ENCODE results near the gene SIRT1.
"Not testable (repeated sequence)": the region's sequence is repeated elsewhere in the genome, so short reads cannot be mapped to it uniquely, and the experiment has no call there.

SIRT1 gene

DNA sequence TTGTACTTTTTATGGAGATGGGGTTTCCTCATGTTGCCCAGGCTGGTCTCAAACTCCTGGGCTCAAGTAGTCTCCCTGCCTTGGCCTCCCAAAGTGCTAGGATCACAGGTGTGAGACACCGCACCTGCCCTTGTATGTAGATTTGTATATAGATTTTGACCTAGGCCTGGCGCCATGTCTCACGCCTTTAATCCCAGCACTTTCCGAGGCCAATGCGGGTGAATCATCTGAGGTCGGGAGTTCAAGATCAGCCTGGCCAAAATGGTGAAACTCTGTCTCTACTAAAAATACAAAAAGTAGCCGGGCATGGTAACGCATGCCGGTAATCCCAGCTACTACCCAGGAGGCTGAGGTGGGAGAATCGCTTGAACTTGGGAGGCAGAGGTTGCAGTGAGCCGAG lies 7.0 kb upstream of the SIRT1 start:
- not testable (repeated sequence) for DNase-seq (ENCODE audit: low read depth)

DNA sequence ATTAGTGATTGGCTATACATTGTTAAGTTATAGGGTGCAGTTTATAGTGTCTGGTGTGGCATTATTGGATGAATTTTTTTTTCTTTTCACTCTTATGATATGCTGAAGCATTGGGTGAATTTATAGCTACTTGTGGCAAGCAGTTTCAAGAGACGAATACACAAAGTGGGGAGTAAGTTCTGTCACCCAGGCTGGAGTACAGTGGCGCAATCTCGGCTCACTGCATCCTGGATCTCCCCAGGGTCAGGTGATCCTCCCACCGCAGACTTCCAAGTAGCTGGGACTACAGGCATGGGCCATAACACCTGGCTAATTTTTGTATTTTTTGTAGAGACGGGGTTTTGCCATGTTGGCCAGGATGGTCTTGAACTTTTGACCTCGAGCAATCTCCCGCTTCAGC lies 6.3 kb upstream of the SIRT1 start:
- no peak for DNase-seq (ENCODE audit: low read depth)

DNA sequence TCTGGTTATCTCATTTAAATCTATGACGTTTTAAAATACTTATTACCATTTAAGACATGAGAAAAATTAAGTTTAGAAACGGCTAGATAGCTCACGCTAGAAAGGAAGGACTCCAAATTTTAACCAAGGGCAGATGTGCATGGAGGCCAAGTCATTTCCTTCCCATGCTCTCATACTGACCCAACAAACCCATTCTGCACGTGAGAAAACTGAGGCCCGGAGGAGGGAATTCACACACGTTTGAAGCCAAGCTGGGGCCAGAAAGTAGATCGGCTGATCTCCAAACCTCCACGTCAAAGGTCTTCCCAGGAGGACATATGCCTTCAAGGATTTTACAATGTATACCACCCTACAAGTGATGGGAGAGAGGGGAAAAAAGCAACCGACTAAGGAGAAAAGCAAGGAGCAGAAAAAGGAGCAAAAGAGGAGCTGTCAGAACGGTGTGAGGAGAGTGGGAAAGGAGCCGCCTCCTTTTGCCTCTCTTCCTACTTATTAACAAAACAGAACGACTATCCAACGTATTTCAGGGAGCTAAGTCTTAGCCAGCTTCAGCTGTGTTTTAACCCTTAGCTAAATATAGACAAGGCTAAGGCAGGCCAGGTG lies 645 bp upstream of the SIRT1 start:
- DNase-seq (ENCODE audit: low read depth) = no peak

DNA sequence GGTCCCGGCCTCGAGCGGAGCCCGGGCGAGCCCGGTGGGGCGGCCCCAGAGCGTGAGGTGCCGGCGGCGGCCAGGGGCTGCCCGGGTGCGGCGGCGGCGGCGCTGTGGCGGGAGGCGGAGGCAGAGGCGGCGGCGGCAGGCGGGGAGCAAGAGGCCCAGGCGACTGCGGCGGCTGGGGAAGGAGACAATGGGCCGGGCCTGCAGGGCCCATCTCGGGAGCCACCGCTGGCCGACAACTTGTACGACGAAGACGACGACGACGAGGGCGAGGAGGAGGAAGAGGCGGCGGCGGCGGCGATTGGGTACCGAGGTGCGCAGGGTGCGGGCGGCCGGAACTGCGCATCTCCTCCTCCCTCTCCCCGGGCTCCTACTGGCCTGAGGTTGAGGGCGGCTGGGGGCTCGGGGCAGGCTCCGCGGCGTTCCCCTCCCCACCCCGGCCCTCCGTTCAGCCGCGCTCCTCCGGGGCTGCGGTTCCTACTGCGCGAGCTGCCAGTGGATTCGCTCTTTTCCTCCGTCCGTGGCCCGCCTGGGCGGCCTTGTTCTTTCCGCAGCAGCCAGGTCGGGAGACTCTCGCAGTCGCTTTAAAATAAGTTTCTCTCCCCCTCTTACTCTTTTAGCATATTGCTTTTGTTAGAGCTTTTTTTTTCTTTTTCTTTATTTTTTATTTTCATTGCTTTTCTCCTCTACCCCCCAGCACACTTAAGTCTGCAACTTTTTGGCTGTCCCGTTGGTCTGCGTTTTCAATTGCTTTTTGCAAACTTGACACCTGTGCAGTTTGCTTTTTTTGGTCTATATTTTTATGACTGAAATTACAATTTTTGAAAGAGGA lies 600 bp downstream of the SIRT1 start:
- DNase-seq (ENCODE audit: low read depth) = peak; percentile 46

DNA sequence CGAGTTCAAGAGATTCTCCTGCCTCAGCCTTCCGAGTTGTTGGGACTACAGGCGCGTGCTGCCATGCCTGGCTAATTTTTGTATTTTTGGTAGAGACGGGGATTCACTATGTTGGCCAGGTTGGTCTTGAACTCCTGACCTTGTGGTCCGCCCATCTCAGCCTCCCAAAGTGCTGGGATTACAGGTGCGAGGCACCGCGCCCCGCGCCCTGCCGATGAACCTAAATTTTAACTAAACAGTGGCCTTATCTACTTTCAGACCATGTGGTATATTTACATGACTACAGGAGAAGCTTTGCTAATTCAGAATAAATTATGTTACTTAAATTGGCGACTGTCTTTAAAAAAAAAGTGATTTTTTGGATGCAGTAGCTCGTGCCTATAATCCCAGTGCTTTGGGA lies 9.2 kb downstream of the SIRT1 start:
- no peak for DNase-seq (ENCODE audit: low read depth)

DNA sequence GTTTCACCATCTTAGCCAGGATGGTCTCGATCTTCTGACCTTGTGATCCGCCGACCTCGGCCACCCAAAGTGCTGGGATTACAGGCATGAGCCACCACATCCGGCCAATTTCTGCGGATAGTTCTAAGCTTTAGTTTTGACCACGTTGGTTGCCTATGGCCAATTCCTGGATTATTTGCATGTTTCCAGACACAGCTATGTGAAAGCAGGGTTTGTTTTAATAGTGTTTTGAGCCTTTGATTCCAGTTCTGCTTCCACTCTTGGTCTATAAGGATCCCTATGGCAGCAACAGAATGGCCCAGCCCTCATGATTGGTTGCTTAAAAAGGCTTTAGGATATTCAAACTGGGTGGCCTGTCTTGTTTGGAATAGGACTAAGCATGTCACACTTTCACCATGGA lies 19.1 kb downstream of the SIRT1 start:
- DNase-seq (ENCODE audit: low read depth) = no peak

DNA sequence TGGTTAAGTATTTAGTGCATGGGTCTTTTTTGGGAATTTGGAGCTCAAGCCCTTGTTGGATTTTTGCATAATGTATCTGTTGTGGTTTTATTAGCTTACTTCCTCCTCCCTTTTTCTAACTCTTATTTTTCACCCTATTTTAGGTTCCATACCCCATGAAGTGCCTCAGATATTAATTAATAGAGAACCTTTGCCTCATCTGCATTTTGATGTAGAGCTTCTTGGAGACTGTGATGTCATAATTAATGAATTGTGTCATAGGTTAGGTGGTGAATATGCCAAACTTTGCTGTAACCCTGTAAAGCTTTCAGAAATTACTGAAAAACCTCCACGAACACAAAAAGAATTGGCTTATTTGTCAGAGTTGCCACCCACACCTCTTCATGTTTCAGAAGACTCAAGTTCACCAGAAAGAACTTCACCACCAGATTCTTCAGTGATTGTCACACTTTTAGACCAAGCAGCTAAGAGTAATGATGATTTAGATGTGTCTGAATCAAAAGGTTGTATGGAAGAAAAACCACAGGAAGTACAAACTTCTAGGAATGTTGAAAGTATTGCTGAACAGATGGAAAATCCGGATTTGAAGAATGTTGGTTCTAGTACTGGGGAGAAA lies 28.0 kb downstream of the SIRT1 start:
- DNase-seq (ENCODE audit: low read depth) = no peak

DNA sequence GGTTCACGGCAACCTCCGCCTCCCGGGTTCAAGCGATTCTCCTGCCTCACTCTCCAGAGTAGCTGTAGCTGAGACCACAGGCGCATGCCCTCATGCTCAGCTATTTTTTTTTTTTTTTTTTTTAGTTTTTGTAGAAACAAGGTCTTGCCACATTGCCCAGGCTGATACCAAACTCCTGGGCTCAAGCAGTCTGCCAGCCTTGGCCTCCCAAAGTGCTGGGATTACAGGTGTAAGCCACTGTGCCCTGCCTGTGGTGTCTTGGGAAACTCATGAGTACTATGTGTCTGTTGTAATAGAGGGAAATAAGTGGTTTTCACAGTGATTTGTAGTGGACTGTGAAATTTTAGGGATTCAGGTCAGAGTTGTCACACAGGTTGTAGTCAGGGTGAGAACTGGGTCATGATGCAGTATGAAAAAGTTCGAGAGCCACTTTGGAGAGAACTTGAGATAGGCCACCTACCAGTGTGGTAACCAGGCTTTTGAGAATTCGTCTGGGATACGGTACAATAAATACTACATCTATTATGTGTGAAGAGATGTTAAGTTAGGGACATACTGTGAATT lies 30.4 kb downstream of the SIRT1 start:
- DNase-seq (ENCODE audit: low read depth) = no peak

DNA sequence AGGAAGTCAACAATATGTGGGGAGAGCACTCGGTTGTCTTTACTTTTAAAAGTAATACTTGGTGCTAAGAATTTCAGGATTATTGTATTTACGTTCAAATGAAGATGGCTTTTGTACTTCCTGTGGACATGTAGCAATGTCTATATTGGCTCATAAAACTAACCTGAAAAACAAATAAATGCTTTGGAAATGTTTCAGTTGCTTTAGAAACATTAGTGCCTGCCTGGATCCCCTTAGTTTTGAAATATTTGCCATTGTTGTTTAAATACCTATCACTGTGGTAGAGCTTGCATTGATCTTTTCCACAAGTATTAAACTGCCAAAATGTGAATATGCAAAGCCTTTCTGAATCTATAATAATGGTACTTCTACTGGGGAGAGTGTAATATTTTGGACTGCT lies 32.7 kb downstream of the SIRT1 start:
- no peak for DNase-seq (ENCODE audit: low read depth)

DNA sequence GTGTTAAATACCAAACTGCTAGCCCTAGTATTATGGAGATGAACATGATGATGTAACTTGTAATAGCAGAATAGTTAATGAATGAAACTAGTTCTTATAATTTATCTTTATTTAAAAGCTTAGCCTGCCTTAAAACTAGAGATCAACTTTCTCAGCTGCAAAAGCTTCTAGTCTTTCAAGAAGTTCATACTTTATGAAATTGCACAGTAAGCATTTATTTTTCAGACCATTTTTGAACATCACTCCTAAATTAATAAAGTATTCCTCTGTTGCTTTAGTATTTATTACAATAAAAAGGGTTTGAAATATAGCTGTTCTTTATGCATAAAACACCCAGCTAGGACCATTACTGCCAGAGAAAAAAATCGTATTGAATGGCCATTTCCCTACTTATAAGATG lies 33.2 kb downstream of the SIRT1 start:
- DNase-seq (ENCODE audit: low read depth) = no peak

DNA sequence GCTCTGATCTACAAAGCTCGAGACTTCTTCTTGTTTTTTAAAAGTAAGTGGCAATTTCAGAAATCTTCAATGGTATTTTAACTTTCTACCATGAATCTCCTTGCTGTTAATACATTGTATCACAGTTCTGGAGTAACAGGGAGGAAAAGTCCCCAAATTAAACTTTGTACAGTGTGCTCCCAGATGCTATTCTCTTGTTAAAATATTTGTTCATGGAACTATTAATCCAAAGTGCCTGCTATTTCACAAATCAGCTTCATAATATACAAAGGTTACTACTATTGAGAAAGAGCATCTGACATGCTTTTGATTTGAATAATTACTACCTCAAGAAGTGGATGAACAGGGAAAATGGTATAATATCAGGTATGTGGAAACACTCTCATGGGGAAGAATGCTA lies 36.6 kb downstream of the SIRT1 start:
- DNase-seq (ENCODE audit: low read depth) = no peak

DNA sequence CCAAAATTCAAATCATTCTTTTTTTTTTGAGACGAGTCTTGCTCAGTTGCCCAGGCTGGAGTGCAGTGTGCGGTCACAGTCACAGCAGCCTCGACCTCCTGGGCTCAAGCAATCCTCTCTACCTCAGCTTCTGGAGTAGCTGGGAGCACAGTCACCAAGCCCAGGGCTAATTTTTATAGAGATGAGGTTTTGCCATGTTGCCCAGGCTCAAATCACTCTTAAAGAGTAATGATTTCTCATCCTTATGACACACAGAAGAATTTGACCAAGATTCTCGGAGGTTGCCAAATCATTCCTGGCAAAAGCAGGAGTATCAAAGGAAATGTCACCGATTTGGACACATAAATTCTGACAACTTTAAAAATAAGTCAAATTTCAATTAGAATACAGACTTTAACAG lies 39.1 kb downstream of the SIRT1 start:
- DNase-seq (ENCODE audit: low read depth) = no peak

DNA sequence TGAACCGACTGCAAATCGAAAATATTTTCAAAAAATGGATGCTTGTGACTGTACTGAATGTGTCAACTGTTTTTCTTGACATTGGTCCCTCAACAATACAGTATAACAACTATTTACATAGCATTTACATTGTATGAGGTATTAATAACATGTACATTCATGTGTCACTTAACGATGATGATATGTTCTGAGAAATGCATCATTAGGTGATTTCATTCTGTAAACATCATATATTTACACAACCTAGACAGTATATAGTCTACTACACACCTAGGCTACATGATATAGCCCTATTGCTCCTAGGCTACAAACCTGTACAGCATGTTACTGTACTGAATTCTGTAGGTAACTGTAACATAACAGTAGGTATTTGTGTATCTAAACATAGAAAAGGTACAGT lies 39.7 kb downstream of the SIRT1 start:
- DNase-seq (ENCODE audit: low read depth) = no peak

DNA sequence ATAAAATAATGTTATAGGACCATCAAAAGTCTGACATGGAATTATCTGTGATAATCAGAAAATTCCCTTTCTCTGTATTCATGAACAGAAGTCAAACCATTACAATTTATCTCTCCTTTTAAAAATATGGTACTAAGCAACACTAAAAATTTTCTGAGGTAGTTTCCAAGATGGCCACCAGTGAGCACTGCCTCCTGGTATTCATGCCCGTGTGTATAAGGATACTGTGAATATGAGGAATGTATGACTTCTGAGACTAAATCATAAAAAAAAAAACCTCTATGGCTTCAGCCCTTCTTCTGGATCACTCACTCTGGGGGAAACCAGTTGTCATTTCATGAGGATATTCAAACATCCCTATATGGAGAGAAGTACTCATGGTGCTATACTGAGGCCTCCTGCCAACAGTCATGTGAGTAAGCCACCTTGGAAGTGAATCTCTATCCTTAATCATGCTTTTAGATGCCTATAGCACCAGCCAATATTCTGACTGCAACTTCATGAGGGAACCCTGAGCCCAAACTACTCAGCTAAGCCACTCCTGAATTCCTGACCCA lies 41.1 kb downstream of the SIRT1 start:
- no peak for DNase-seq (ENCODE audit: low read depth)

DNA sequence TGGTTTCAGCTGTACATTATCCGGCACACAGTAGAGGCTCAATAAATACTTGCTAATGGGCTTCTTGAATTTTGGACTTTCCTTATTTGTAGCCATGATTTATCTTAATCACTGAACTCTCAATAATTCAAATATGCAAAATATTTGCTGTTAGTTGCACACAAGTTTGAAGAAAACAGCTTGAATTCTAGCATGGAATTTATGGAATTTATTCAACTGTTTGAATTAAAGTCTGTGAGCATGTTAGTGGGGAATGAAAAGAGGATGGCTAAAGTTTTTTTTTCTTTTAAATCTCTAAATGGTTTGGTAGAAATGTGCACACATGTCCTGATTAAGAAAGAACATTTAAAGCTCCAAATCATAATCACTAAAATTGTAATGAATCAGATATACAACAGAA lies 42.5 kb downstream of the SIRT1 start:
- DNase-seq (ENCODE audit: low read depth) = no peak

DNA sequence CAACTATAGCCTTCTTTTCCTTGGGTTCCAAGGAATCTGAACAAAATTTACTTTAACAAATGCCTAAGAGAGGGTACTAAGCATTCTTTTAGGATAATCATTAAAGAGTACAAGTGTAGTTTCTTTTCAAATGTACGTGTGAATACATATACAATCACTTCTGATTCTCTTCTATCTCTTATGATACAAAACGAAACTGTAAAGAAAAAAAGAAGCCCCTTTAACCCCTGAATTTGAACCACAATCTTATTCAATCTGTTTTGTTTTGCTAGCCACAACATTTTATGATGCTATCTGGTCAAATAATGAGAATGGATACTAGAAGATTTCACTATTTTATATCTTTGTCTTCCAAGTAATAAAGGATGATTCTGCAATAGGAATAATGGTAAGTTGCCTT lies 48.7 kb downstream of the SIRT1 start:
- DNase-seq (ENCODE audit: low read depth) = no peak

DNA sequence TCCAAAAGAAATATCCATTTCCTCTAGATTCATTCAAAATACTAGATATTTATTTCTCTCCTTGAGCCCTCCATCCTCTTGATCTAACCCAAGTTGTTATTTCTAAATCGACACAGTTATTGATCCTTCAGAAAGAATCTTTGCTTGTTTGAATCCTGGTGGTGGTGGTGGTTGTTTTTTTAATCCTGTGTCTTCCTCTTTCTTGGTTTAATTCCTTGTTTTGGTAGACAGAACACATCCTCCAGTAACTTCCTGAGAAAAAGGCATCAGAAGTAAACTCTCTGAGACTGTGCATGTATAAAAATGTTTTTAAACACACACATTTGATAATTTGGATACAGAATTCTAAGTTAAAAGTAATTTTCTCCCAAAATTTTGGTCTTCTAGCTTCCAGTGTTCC lies 49.9 kb downstream of the SIRT1 start:
- DNase-seq (ENCODE audit: low read depth) = no peak

DNA sequence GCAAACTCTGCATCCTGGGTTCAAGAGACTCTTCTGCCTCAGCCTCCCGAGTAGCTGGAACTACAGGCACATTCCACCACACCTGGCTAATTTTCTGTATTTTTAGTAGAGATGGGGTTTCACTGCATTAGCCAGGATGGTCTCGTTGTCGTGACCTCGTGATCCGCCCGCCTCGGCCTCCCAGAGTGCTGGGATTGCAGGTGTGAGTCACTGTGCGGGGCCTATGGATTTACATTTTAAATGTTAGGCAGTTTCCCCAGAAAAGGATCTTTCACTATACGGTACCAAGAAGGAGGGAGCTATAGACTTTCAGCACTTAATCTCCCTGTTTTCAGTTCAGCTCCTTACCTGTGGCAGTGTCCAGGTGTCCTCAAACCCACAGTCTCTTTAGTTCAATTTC lies 50.8 kb downstream of the SIRT1 start:
- no peak for DNase-seq (ENCODE audit: low read depth)

DNA sequence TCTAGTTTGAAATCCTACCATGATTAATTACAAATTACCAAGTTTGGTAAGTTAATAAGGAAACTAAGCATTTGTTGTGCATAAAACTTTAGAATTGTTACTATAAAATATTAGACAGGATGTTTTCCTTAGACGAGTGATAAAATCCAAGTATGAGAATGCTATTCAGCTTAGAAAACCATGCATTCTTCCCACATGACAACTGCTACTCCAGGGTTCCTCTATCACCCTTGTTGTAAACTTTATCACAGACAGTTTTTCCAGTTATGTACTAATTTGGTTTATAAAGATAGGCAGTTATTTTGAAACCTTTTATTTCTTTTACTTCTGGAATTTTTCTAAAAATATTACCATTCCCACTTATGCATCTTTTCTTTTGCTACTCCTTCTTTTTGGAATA lies 52.0 kb downstream of the SIRT1 start:
- no peak for DNase-seq (ENCODE audit: low read depth)

DNA sequence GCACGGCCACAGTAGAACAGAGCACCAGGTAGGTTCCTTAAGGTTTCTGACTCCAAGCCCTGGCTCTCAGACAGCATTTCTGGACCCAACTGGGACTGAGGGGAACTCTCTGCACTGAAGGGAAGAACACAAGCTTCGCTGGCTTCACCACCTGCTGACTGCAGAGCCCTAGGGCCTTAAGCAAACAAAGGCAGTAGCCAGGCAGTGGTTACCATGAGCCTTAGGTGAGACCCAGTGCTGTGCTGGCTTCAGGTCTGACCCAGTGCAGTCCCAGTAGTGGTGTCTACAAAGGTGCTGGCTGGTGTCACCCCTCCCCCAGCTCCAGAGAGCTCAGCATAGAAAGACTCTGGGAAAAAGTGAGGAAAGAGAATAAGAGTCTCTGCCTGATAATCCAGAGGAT lies 59.5 kb downstream of the SIRT1 start:
- DNase-seq (ENCODE audit: low read depth) = no peak

DNA sequence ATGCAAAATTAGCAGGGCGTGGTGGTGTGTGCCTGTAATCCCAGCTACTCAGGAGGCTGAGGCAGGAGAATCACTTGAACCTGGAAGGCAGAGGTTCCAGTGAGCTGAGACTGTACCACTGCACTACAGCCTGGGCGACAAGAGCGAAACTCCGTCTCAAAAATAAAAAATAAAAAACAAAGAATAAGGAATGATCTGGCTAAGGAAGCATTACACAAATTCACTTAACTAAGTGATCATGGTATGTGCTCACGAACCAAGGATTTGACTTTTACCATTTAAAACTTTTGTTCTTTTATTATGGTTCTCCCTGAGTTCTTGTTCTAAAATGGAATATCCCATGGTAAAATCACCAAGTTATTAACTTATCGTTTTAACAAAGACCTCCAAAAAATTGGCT lies 71.2 kb downstream of the SIRT1 start:
- no peak for DNase-seq (ENCODE audit: low read depth)

DNA sequence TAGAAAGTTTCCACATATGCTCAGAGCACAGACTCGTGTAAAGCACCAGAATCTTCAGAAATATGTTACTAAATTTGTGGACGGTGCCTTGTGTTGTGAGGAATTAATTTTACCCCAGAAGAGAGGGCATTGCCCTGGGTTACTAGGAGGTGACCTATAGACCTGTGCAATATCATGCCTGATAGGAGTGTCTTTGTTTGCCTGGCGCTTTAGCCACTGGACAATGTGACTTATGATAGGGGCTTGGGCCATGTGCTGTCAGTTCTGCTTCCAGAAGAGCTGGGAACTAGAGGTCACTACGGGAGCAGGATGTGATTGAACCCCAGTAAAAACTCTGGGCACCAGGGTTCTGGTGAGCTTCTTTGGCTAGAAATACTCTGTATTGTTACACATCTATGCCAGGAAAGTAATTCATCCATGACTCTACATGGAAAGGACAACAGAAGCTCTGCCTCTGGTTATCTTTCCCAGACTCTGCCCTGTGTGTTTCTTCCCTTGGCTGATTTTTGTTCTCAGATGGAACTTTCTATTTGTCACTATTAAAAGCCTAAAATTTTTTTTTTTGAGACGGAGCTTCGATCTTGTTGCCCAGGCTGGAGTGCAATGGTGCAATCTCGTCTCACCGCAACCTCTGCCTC lies 75.5 kb downstream of the SIRT1 start:
- no peak for DNase-seq (ENCODE audit: low read depth)
